H54 (cell line): ENCODE measurements around the gene MEG3.
"Not testable (repeated sequence)": the region's sequence is repeated elsewhere in the genome, so short reads cannot be mapped to it uniquely, and the experiment has no call there.

Source experiments
- DNase-seq: peaks from one replicate; pipeline ENCODE4 v3.0.0; 2011; ENCODE audit warnings: low spot score, mixed read lengths; ENCODE audit not compliant: insufficient read length
- FAIRE-seq: peaks from 3 replicates; lab custom pipeline; 2011; peaks lifted over from hg19 to GRCh38; lab: Jason Lieb, UNC
- POLR2A ChIP-seq: IDR thresholded peaks from 2 replicates; pipeline ENCODE4 v1.6.1; 2011; ENCODE audit warnings: low read depth, mild to moderate bottlenecking, low read length

MEG3 gene

GRCh38 chr14:100800041-100800440, 25.9 kb upstream of the MEG3 start:
- FAIRE-seq (no peak), DNase-seq (no peak)
- TF ChIP-seq POLR2A, result no peak

- not testable (repeated sequence) for FAIRE-seq, DNase-seq
Observed at GRCh38 chr14:100801433-100801832, 24.5 kb upstream of the MEG3 start.

- FAIRE-seq, result no peak
- no peak for TF ChIP-seq POLR2A
- DNase-seq, result no peak
Observed at GRCh38 chr14:100802179-100802578, 23.7 kb upstream of the MEG3 start.

- TF ChIP-seq POLR2A, result no peak
- FAIRE-seq (no peak), DNase-seq (no peak)
Observed at GRCh38 chr14:100802766-100803165, 23.2 kb upstream of the MEG3 start.

GRCh38 chr14:100803226-100803625, 22.7 kb upstream of the MEG3 start:
- FAIRE-seq (no peak), DNase-seq (no peak)
- TF ChIP-seq POLR2A, result no peak

- no peak for FAIRE-seq
- DNase-seq, result no peak
- no peak for TF ChIP-seq POLR2A
Observed at GRCh38 chr14:100803676-100804075, 22.2 kb upstream of the MEG3 start.

GRCh38 chr14:100804138-100804537, 21.8 kb upstream of the MEG3 start:
- no peak for TF ChIP-seq POLR2A
- FAIRE-seq (no peak), DNase-seq (no peak)

GRCh38 chr14:100804558-100805309, 21.2 kb upstream of the MEG3 start:
- DNase-seq, result no peak
- no peak for TF ChIP-seq POLR2A
- FAIRE-seq, result no peak

GRCh38 chr14:100806386-100806785, 19.5 kb upstream of the MEG3 start:
- TF ChIP-seq POLR2A, result no peak
- DNase-seq (no peak), FAIRE-seq (no peak)

GRCh38 chr14:100807496-100807895, 18.4 kb upstream of the MEG3 start:
- no peak for TF ChIP-seq POLR2A
- FAIRE-seq, result no peak

GRCh38 chr14:100807979-100808734, 17.8 kb upstream of the MEG3 start:
- FAIRE-seq (no peak), DNase-seq (no peak)
- TF ChIP-seq POLR2A, result no peak

More at GRCh38 chr14:100807496-100807895, 18.4 kb upstream of the MEG3 start:
- DNase-seq, result no peak

- FAIRE-seq (no peak), DNase-seq (no peak)
- no peak for TF ChIP-seq POLR2A
Observed at GRCh38 chr14:100810435-100810834, 15.5 kb upstream of the MEG3 start.

GRCh38 chr14:100810861-100811461, 15.0 kb upstream of the MEG3 start:
- TF ChIP-seq POLR2A, result no peak
- FAIRE-seq (no peak), DNase-seq (no peak)

- FAIRE-seq (no peak), DNase-seq (no peak)
- no peak for TF ChIP-seq POLR2A
Observed at GRCh38 chr14:100813291-100813690, 12.6 kb upstream of the MEG3 start.
